ENCODE measurements around the gene NEK8.
"Not testable (repeated sequence)": the region's sequence is repeated elsewhere in the genome, so short reads cannot be mapped to it uniquely, and the experiment has no call there.

Gene NEK8

DNA sequence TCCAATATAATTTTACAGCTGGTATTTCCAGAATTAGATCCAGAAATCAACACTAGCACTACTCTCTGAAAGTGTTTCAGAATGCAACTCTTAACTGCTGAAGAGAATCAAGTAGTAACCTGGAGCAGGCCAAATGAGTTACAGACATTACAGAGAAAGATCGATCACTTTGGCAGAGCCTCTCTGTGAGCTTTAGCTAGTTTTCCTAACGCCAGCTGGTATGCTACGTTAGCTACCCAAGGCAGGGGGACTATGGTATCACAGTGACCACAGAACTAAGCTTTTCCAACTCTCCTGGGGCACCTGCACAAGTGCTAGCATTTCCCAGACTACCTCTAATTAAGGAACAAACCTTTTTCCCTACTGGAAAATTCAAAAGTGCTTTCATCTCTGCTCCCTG, 45.6 kb downstream of the NEK8 start:
- no peak for DNase-seq

DNA sequence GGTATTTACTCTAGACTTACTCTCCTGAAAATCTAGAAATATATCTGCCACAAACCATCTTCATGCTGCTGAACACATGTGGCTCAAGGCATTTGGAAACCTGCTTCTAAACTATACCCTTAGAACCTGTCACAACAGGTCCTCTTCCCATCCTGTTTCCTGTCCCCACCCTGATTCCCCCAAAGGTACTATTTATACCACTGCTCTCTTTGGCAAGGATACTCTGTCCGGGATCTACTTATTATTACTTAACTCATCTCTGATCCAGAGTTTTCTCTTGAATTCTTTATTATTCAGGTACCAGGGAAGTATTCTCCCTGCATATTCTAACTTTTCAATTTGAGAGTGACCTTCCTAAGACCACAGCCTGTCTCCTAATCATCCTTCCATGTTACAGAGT, 48.6 kb downstream of the NEK8 start:
- no peak for DNase-seq

DNA sequence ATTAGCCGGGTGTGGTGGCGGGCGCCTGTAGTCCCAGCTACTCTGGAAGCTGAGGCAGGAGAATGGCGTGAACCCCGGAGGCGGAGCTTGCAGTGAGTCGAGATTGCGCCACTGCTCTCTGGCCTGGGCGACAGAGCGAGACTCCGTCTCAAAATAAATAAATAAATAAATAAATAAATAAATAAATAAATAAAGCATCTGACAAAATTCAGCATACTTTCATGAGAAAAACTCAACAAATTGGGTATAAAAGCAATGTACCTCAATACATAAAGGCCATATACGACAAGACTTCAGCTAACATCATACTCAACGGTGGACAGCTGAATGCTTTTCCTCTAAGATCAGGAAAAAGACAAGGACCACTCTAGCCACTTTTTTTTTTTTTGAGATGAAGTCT, 51.0 kb downstream of the NEK8 start:
- DNase-seq, result not testable (repeated sequence)

DNA sequence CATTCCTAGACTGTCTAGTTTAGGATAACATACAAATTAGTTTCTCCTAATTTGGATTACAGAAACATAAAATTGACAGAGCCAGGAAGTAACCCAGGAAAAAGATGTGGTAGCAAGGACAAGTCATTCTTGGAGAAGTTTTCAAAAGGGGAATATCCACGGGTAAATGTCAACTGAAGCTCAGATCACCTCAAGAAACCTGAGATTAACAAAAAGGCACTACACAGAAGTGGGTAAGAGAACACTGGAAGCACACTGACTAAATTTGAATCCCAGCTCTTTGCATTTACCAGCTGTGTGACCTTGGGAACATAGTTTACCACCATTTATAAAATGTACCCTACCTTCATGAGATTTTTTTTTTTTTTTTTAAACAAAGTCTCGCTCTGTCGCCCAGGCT, 54.6 kb downstream of the NEK8 start:
- no peak for DNase-seq

DNA sequence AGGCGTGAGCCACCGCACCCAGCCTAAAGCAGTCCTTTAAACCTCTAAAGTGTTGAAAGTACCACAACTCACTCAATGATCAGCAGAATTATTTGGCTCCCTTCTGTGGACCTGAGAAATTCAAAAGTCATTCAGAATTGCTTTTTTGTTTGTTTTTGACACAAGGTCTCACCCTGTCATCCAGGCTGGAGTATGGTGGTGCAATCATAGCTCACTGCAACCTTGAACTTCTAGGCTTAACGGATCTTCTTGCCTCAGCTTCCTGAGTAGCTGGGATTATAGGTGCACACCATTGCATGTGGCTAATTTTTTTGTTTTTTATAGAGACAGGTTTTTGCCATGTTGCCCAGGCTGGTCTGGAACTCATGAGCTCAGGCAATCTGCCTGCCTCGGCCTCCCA, 59.5 kb downstream of the NEK8 start:
- DNase-seq, result no peak
